GM23338 (cell line): ENCODE data around the gene SUSD1. TPM values are rescaled to one million over a fixed set of nuclear protein-coding genes. Genes with fewer than 3 reads are reported as not detected.

ENCODE experiments used
- ATAC-seq: fragments of 200-7000 bp; cut with Tn5 transposase; 3 replicates; pipeline ENCODE4 v1.9.1; 2020
- DNase-seq: peaks from one replicate; pipeline ENCODE4 v3.0.0-alpha.2; 2015; ENCODE audit warnings: low spot score
- H2AFZ ChIP-seq: fragments of 200-600 bp; sonication (generic); 2 replicates; pipeline ENCODE4 v1.8.0; 2016; ENCODE audit warnings: antibody characterized with exemption, mild to moderate bottlenecking, moderate library complexity
- H3F3A ChIP-seq: fragments of 200-600 bp; sonication (generic); replicated peaks from 2 replicates; pipeline ENCODE4 v1.8.0; 2017; ENCODE audit warnings: antibody characterized with exemption, mixed run types, low read depth
- H3K27ac ChIP-seq: fragments of 200-600 bp; sonication (generic); 2 replicates; pipeline ENCODE4 v1.6.1; 2016; ENCODE audit warnings: low read depth
- H3K27me3 ChIP-seq: fragments of 200-600 bp; sonication (generic); 2 replicates; pipeline ENCODE4 v1.8.0; 2016; ENCODE audit warnings: mild to moderate bottlenecking, mixed run types, moderate library complexity; ENCODE audit not compliant: insufficient read depth
- H3K36me3 ChIP-seq: fragments of 200-600 bp; sonication (generic); 2 replicates; pipeline ENCODE4 v1.8.0; 2016; ENCODE audit warnings: mild to moderate bottlenecking; ENCODE audit not compliant: insufficient read depth
- H3K4me1 ChIP-seq: fragments of 200-600 bp; sonication (generic); 2 replicates; pipeline ENCODE4 v1.8.0; 2016; ENCODE audit warnings: mild to moderate bottlenecking, moderate library complexity; ENCODE audit not compliant: insufficient read depth
- H3K4me2 ChIP-seq: fragments of 200-600 bp; sonication (generic); 2 replicates; pipeline ENCODE4 v1.7.1; 2017; ENCODE audit warnings: mixed run types
- H3K4me3 ChIP-seq: fragments of 200-600 bp; sonication (generic); 2 replicates; pipeline ENCODE4 v1.6.1; 2016; ENCODE audit warnings: mixed run types
- H3K79me2 ChIP-seq: fragments of 200-600 bp; sonication (generic); replicated peaks from 2 replicates; pipeline ENCODE4 v1.8.0; 2017; ENCODE audit warnings: mild to moderate bottlenecking; ENCODE audit not compliant: insufficient read depth
- H3K9me2 ChIP-seq: fragments of 200-600 bp; sonication (generic); 2 replicates; pipeline ENCODE4 v1.8.0; 2017; ENCODE audit not compliant: insufficient read depth
- H4K20me1 ChIP-seq: fragments of 200-600 bp; sonication (generic); replicated peaks from 2 replicates; pipeline ENCODE4 v1.8.0; 2017; ENCODE audit warnings: mild to moderate bottlenecking; ENCODE audit not compliant: insufficient read depth
- H3K27ac Mint-ChIP-seq: 2 replicates; pipeline ENCODE4 v1.8.0; 2020; ENCODE audit warnings: inconsistent platforms, mild to moderate bottlenecking, moderate library complexity, mixed read lengths
- H3K27me3 Mint-ChIP-seq: 3 replicates; pipeline ENCODE4 v1.8.0; 2022; ENCODE audit warnings: low read depth, mild to moderate bottlenecking, moderate library complexity, mixed read lengths, inconsistent platforms; ENCODE audit not compliant: insufficient read depth, poor library complexity
- H3K36me3 Mint-ChIP-seq: 3 replicates; pipeline ENCODE4 v1.8.0; 2021; ENCODE audit warnings: low read depth, mild to moderate bottlenecking, inconsistent platforms, moderate library complexity, mixed read lengths
- H3K4me1 Mint-ChIP-seq: 3 replicates; pipeline ENCODE4 v1.8.0; 2020; ENCODE audit warnings: mild to moderate bottlenecking, inconsistent platforms, mixed read lengths
- H3K4me3 Mint-ChIP-seq: 3 replicates; pipeline ENCODE4 v1.8.0; 2021; ENCODE audit warnings: moderate library complexity, mild to moderate bottlenecking, inconsistent platforms, mixed read lengths
- H3K9me3 Mint-ChIP-seq: 3 replicates; pipeline ENCODE4 v1.8.0; 2020; ENCODE audit warnings: moderate library complexity, mild to moderate bottlenecking, inconsistent platforms, mixed read lengths
- CREB1 ChIP-seq: fragments of 250-450 bp; sonication (Bioruptor Pico); IDR thresholded peaks from 2 replicates; pipeline ENCODE4 v1.5.0; 2020; ENCODE audit warnings: low read depth, mild to moderate bottlenecking, moderate library complexity
- EZH2 ChIP-seq: fragments of 200-600 bp; sonication (generic); IDR thresholded peaks from one replicate; pipeline ENCODE4 v1.8.0; 2017; ENCODE audit warnings: antibody characterized with exemption, mild to moderate bottlenecking, low read depth; ENCODE audit not compliant: unreplicated experiment
- JUNB ChIP-seq: IDR thresholded peaks from one replicate; pipeline ENCODE4 v1.6.1; 2016; ENCODE audit warnings: antibody characterized with exemption; ENCODE audit not compliant: unreplicated experiment
- NANOG ChIP-seq: IDR thresholded peaks from 2 replicates; pipeline ENCODE4 v1.6.1; 2016; ENCODE audit warnings: antibody characterized with exemption, borderline replicate concordance
- POLR2AphosphoS5 ChIP-seq: IDR thresholded peaks from 2 replicates; pipeline ENCODE4 v1.6.1; 2016; ENCODE audit warnings: antibody characterized with exemption, low read depth
- REST ChIP-seq: IDR thresholded peaks from one replicate; pipeline ENCODE4 v1.6.1; 2018; ENCODE audit warnings: antibody characterized with exemption; ENCODE audit not compliant: unreplicated experiment
- STAT1 ChIP-seq: IDR thresholded peaks from one replicate; pipeline ENCODE4 v1.6.1; 2016; ENCODE audit warnings: antibody characterized with exemption; ENCODE audit not compliant: unreplicated experiment
- ZNF114 ChIP-seq: fragments of 250-450 bp; sonication (Bioruptor Pico); IDR thresholded peaks from 2 replicates; pipeline ENCODE4 v1.5.0; 2020; ENCODE audit warnings: mild to moderate bottlenecking, moderate library complexity
- ZNF331 ChIP-seq: fragments of 250-450 bp; sonication (Bioruptor Pico); IDR thresholded peaks from 2 replicates; pipeline ENCODE4 v1.5.0; 2020; ENCODE audit warnings: low read depth, mild to moderate bottlenecking, moderate library complexity
- polyA plus RNA-seq: library from polyadenylated mRNA; unstranded; fragments of >200 nt; fragmentation: Nextera tagmentation; extraction: Ambion mirVana; gene quantifications from 2 replicates; pipeline ENCODE4 v1.2.1, GENCODE V29; 2016
- total RNA-seq: library from RNA; depleted of rRNA; stranded (reverse); fragments of >200 nt; shearing (Covaris generic); gene quantifications from 2 replicates; pipeline ENCODE4 v1.2.3, GENCODE V29; 2014
- TF ChIP-seq, protein P1 (sequence below), 2 experiments: fragments of 200-600 bp in 1 of 2; sonication (generic) in 1 of 2; conservative IDR thresholded peaks; 2 replicates each; pipeline versions ENCODE4 v1.5.1 to v1.6.1; 2016 to 2017; ENCODE audit warnings: antibody characterized with exemption in 2 of 2, low read depth in 2 of 2, mild to moderate bottlenecking in 2 of 2, moderate library complexity in 1 of 2
- TF ChIP-seq, protein P2 (sequence below): IDR thresholded peaks from 2 replicates; pipeline ENCODE4 v1.6.1; 2016; ENCODE audit warnings: antibody characterized with exemption

SUSD1 gene
- total and polyA plus RNA-seq, 2 experiments from 2014 or later: 1.2 to 6.4 TPM

DNA sequence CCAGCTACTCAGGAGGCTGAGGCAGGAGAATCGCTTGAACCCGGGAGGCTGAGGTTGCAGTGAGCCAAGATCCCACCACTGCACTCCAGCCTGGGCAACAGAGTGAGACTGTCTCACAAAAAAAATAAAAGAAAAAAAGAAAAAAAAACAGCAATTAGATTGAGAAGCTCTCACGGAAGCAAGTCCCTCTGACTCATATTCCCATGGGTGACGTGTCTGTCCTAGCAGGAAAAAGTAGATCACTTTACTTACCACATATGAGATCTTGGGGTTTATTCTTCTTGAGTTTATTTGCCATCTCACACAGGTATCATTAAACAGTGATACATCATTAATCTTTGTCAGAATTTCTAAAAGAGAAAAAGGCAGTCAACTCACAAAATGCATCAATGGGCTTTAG, 62.6 kb downstream of the SUSD1 start (continued):
- TF ChIP-seq, protein P1, sequence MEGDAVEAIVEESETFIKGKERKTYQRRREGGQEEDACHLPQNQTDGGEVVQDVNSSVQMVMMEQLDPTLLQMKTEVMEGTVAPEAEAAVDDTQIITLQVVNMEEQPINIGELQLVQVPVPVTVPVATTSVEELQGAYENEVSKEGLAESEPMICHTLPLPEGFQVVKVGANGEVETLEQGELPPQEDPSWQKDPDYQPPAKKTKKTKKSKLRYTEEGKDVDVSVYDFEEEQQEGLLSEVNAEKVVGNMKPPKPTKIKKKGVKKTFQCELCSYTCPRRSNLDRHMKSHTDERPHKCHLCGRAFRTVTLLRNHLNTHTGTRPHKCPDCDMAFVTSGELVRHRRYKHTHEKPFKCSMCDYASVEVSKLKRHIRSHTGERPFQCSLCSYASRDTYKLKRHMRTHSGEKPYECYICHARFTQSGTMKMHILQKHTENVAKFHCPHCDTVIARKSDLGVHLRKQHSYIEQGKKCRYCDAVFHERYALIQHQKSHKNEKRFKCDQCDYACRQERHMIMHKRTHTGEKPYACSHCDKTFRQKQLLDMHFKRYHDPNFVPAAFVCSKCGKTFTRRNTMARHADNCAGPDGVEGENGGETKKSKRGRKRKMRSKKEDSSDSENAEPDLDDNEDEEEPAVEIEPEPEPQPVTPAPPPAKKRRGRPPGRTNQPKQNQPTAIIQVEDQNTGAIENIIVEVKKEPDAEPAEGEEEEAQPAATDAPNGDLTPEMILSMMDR (conservative IDR thresholded peaks at IDR 0.05; ENCODE audit: low read depth in 2 of 2): no peak
- TF ChIP-seq CREB1 (CRISPR knock-in tag) (no peak), JUNB (no peak), EZH2 (no peak), POLR2AphosphoS5 (no peak)
- TF ChIP-seq, protein P2, sequence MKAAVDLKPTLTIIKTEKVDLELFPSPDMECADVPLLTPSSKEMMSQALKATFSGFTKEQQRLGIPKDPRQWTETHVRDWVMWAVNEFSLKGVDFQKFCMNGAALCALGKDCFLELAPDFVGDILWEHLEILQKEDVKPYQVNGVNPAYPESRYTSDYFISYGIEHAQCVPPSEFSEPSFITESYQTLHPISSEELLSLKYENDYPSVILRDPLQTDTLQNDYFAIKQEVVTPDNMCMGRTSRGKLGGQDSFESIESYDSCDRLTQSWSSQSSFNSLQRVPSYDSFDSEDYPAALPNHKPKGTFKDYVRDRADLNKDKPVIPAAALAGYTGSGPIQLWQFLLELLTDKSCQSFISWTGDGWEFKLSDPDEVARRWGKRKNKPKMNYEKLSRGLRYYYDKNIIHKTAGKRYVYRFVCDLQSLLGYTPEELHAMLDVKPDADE: no peak

GRCh38 chr9:112111461-112111860, 63.6 kb downstream of the SUSD1 start:
- Histone ChIP-seq H3K4me2 (no peak overlapping the region), H3K4me3 (no peak overlapping the region), H3F3A (no peaks in the 10 kb centered on the region), H3K9me2 (no peaks in the 10 kb centered on the region), H3K27ac (no peak overlapping the region), H3K79me2 (no peaks in the 10 kb centered on the region), H2AFZ (no peak overlapping the region), H4K20me1 (no peaks in the 10 kb centered on the region), H3K27me3 (no peaks in the 10 kb centered on the region), H3K36me3 (no peaks in the 10 kb centered on the region), H3K4me1 (no peaks in the 10 kb centered on the region)
- ATAC-seq (no peak), DNase-seq (no peak)
- Mint-ChIP-seq H3K4me1 (peaks cover 5% of the 10 kb centered on the region; the same call in 2 of the 3 replicates), H3K36me3 (no peaks in the 10 kb centered on the region), H3K9me3 (no peaks in the 10 kb centered on the region; the same call in 2 of the 3 replicates), H3K4me3 (no peak overlapping the region), H3K27ac (no peak overlapping the region), H3K27me3 (peaks cover 9% of the 10 kb centered on the region)
- TF ChIP-seq, protein P2: no peak
- TF ChIP-seq ZNF114 (CRISPR knock-in tag): no peak
- no peak for TF ChIP-seq STAT1
- no peak for TF ChIP-seq EZH2
- no peak for TF ChIP-seq REST
- TF ChIP-seq ZNF331 (CRISPR knock-in tag): no peak
- TF ChIP-seq CREB1 (CRISPR knock-in tag): no peak
- TF ChIP-seq POLR2AphosphoS5: no peak
- TF ChIP-seq JUNB: no peak
- TF ChIP-seq NANOG: no peak
